HG02759 (cell line): ENCODE measurements around the gene ERCC4.

ENCODE experiments used
- ATAC-seq: cut with Tn5 transposase; IDR thresholded peaks from one replicate; pipeline ENCODE4 v1.9.1; 2021; ENCODE audit warnings: mild to moderate bottlenecking, moderate library complexity; ENCODE audit not compliant: unreplicated experiment

ERCC4 gene

GRCh38 chr16:13945744-13946485 lies 26.0 kb downstream of the ERCC4 start:
- ATAC-seq = no peak

DNA sequence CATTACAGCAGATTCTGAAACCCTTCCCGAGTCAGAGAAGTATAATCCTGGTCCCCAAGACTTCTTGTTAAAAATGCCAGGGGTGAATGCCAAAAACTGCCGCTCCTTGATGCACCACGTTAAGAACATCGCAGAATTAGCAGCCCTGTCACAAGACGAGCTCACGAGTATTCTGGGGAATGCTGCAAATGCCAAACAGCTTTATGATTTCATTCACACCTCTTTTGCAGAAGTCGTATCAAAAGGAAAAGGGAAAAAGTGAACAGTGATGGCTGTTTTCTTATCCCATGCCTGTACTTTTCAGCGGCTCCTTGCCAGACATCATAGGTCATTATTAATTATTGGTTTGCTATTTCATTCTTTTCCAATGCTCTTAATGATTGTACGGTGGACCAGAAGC lies 28.1 kb downstream of the ERCC4 start:
- no peak for ATAC-seq

- no peak for ATAC-seq
Measured at GRCh38 chr16:13950821-13951547, 31.0 kb downstream of the ERCC4 start.

DNA sequence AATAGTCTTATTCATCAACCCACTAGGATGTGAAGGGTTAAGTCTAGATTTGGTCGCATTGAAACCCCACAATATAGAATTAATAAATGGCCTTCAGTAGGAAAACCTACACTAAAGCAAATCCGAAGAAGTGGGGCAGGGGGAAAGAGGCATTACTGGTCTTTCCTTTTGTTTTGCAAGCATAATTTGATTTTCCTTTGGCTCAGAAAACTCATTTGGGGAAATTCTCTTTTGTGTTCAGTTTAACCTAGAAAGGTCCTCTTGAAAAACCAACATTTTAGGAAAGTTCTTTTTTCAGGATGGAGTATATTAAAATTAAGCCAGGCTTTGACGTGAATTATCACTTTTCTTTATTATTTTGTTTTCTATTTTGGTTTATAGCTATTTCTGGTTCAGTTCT lies 31.7 kb downstream of the ERCC4 start:
- ATAC-seq = no peak

GRCh38 chr16:13953501-13953900 lies 33.5 kb downstream of the ERCC4 start:
- ATAC-seq = no peak

- no peak for ATAC-seq
Measured at GRCh38 chr16:13956635-13957196, 36.8 kb downstream of the ERCC4 start.

DNA sequence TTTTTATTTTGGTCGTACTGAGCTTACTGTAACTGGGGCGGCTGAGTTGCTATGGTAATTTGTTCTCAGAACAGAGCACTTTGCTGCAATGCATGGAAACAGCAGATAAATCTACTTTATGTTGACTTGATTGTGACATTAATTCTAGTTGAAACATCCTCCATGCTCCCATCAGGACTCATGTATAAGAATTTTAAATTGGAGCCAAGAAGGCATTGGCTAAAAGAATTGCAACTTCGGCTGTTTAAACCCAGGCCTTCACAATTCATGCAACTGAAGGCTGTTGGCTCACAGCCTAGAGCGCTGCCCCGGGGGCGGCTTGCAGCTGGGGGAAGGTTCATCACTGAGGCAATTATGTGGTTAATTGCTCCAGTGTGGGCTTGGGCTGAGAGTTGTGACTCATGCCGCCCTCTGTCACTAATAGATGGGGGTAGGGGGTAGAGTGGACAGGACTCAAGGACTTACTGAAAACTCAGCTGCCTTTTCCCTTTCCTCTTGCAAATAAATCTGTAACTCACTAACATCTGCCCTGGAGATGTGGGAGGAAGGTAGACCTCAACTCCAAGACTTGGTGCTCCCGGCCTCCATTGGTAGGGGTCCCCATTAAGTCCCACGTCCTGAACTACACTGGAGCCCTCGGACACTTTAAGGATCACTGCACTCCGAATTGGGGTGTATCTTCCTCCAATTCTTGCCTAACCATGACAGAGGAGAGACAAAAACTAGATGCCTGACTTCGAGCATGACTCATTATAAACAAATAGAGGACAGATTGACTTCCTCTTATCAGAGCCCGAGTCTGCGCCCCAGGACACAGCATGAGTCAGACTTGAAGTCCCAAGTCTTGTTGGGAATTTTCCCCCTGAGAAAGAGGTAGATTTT lies 37.5 kb downstream of the ERCC4 start:
- peak; percentile 75 for ATAC-seq

DNA sequence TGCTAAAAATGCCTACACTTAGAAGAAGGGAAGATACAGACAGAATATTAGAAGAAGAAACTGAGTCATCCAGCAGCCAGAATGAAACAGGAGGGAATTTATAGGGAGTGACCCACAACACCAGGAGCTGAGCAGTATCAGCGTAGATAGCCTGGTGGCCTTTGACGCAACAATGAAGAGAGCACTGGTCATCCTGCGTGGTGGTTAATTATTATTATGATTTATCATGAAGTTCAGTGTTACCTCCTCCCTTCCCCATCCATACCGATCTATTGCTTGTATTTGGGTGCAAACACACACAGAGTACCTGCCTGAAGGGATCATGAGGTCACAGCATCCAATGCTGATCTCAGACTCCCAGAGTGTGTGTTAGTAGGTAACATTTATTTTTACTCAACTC lies 38.5 kb downstream of the ERCC4 start:
- no peak for ATAC-seq

DNA sequence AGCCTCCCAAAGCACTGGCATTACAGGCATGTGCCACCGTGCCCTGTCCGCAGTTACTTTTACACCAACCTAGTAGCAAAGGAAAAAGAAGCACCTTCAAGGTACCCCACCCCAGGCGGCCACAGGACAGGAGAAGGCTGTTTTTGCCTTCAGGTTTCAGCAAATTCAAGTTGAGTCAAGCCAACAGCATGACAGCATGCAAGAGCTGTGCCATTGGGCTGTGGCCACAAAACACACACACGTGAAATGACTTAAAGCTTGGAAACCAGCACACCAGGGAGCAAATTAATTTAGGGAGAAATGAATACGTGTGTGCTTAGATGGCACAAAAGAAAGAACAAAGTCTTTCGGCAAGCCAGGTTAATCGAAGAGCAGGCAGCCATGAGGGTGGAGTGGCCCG lies 39.7 kb downstream of the ERCC4 start:
- no peak for ATAC-seq

DNA sequence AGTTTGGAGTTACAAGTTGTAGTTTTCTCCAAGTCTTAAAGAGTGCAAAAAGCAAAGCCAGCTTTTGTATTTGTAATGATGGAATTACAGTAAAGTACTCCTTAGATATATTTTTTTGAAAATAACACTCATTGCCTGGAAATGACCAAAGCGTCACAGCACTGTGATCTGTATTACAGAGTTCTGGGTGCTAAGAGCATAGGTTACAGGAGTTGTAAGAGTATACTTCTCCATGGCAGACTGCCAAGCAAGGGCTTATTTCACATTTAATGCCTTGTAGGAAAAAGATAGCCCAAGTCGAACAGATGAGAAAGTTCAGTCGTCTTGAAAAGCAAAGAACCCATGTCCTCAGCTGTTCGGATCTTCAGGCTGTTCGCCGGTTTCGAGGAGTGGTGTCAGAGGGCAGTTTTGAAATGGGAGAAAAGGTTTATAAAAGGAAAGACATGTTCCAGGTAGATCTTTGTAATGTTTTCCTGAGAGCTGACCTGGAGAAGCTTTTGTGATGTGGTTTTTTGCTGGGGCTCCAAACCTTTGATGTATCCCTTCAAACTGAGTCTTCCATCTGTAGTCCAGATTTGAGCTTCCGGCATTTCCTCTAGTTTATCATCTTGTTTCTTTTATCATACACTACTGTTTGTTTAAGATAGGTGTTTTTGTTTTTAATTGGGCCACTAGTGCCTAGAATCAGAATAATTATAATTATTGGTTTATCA lies 41.3 kb downstream of the ERCC4 start:
- no peak for ATAC-seq

- ATAC-seq = no peak
Measured at GRCh38 chr16:13962232-13962631, 42.3 kb downstream of the ERCC4 start.

GRCh38 chr16:13968835-13969234 lies 48.9 kb downstream of the ERCC4 start:
- ATAC-seq = no peak

- ATAC-seq = no peak
Measured at GRCh38 chr16:13969711-13970110, 49.8 kb downstream of the ERCC4 start.

GRCh38 chr16:13970708-13971422 lies 50.9 kb downstream of the ERCC4 start:
- ATAC-seq = no peak

- ATAC-seq = no peak
Measured at GRCh38 chr16:13973321-13974023, 53.5 kb downstream of the ERCC4 start.

GRCh38 chr16:13977177-13977576 lies 57.2 kb downstream of the ERCC4 start:
- no peak for ATAC-seq

DNA sequence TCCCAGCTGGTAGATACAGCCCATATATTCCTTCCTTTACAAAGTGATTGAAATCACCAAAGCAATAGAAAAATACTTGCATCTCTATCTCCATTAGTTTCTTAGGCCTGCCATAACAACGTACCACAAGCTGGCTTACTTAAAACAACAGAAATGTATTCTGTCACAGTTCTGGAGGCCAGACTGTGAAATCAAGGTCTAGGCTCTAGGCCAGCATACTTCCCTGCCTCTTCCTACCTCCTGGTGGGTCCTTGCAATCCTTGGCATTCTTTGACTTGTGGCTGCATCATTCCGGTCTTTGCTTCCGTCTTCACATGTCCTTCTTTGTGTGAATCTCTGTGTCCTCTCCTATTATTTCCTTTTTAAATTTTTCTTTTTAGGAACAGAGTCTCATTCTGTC lies 62.5 kb downstream of the ERCC4 start:
- no peak for ATAC-seq

- no peak for ATAC-seq
Measured at GRCh38 chr16:13983625-13984024, 63.7 kb downstream of the ERCC4 start.

DNA sequence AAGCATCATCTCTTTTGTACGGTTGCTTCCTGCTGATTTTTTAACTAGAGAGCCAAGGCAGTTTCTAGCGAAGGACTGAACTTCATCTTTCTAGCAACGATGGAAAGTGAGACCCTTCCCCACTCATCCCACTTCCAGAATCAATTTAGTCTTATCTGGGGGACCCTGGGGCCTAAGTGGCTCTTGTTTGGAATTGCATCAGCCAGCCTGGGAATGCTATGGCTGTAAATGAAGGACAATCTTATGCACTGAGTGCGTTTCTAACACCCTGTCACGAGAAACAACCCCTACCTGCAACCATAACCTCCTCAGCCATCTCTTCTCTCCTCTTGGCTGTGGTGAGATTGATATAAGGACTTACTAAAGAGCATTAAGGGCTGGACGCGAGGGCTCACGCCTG lies 64.8 kb downstream of the ERCC4 start:
- ATAC-seq = no peak
